Measurements from ENCODE around the gene TANGO2. TPM values are rescaled to one million over a fixed set of nuclear protein-coding genes. Genes with fewer than 3 reads are reported as not detected.

The TANGO2 gene
- total RNA-seq, 2 donors from 2014 or later = 34.3 to 40.1 TPM

DNA sequence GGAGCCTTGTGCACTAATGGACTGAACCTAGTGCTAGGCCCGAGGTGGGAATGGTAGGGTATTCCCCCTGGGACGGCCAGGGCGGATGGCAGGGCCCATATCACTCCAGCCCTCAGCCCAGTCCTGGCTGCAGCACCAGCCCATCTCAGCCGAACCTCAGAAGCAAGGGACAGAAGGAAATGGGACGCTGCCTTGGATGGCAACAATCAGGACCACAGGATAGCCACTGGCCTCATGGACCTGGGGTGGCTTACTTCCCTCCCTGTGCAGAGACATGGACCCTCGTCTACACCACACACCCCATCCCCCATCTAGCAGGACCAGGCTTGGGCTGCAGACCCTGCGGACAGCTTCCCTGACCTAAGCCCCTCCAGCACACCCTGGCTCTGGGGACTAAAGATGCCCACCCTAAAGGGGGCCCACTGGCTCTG lies 28.4 kb upstream of the TANGO2 start:
- no peaks in the 10 kb centered on the region for H3K9me3 ChIP-seq
- intact Hi-C loops (cut with DNase I) = no loop called here
- H3K36me3 ChIP-seq = no peaks in the 10 kb centered on the region
- DNase-seq (ENCODE audit: low spot score) = no peak
- TF ChIP-seq, protein P1, sequence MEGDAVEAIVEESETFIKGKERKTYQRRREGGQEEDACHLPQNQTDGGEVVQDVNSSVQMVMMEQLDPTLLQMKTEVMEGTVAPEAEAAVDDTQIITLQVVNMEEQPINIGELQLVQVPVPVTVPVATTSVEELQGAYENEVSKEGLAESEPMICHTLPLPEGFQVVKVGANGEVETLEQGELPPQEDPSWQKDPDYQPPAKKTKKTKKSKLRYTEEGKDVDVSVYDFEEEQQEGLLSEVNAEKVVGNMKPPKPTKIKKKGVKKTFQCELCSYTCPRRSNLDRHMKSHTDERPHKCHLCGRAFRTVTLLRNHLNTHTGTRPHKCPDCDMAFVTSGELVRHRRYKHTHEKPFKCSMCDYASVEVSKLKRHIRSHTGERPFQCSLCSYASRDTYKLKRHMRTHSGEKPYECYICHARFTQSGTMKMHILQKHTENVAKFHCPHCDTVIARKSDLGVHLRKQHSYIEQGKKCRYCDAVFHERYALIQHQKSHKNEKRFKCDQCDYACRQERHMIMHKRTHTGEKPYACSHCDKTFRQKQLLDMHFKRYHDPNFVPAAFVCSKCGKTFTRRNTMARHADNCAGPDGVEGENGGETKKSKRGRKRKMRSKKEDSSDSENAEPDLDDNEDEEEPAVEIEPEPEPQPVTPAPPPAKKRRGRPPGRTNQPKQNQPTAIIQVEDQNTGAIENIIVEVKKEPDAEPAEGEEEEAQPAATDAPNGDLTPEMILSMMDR (IDR thresholded peaks at IDR 0.05) = no peak
- TF ChIP-seq POLR2AphosphoS5 (IDR thresholded peaks at IDR 0.05) (no peak), POLR2A (IDR thresholded peaks at IDR 0.05) (no peak)
- H3K4me3 ChIP-seq = no peak overlapping the region
- H3K27me3 ChIP-seq (replicated peaks; ENCODE audit: insufficient read depth) = no peaks in the 10 kb centered on the region
- H3K27ac ChIP-seq = no peak overlapping the region
- no peaks in the 10 kb centered on the region for H3K4me1 ChIP-seq (replicated peaks)
- 91% methylated on average over 7 of the region's 7 CpGs for WGBS

- 86% methylated on average over 6 of the region's 6 CpGs for WGBS
- intact Hi-C loops (cut with DNase I) = no loop called here
- TF ChIP-seq POLR2AphosphoS5 (IDR thresholded peaks at IDR 0.05) (no peak), POLR2A (IDR thresholded peaks at IDR 0.05) (no peak)
- TF ChIP-seq, protein P1 (IDR thresholded peaks at IDR 0.05) = no peak
- H3K27me3 ChIP-seq (replicated peaks; ENCODE audit: insufficient read depth) = no peaks in the 10 kb centered on the region
- H3K4me3 ChIP-seq = no peak overlapping the region
- no peak for DNase-seq (ENCODE audit: low spot score)
- no peak overlapping the region for H3K27ac ChIP-seq
- H3K9me3 ChIP-seq = no peaks in the 10 kb centered on the region
- no peaks in the 10 kb centered on the region for H3K4me1 ChIP-seq (replicated peaks)
- no peaks in the 10 kb centered on the region for H3K36me3 ChIP-seq
Measured at GRCh38 chr22:19992921-19993355, 28.0 kb upstream of the TANGO2 start.

- 92% methylated on average over 7 of the region's 7 CpGs for WGBS
- no peaks in the 10 kb centered on the region for H3K36me3 ChIP-seq
- DNase-seq (ENCODE audit: low spot score) = no peak
- no peaks in the 10 kb centered on the region for H3K27me3 ChIP-seq (replicated peaks; ENCODE audit: insufficient read depth)
- no peak overlapping the region for H3K27ac ChIP-seq
- intact Hi-C loops (cut with DNase I) = no loop called here
- H3K4me3 ChIP-seq = no peak overlapping the region
- TF ChIP-seq POLR2AphosphoS5 (IDR thresholded peaks at IDR 0.05) (no peak), POLR2A (IDR thresholded peaks at IDR 0.05) (no peak)
- TF ChIP-seq, protein P1 (IDR thresholded peaks at IDR 0.05) = no peak
- H3K4me1 ChIP-seq (replicated peaks) = no peaks in the 10 kb centered on the region
- no peaks in the 10 kb centered on the region for H3K9me3 ChIP-seq
Measured at GRCh38 chr22:19993926-19994325, 27.0 kb upstream of the TANGO2 start.

GRCh38 chr22:19994851-19995610 lies 25.9 kb upstream of the TANGO2 start:
- no peaks in the 10 kb centered on the region for H3K4me1 ChIP-seq (replicated peaks)
- 89% methylated on average over 12 of the region's 12 CpGs for WGBS
- H3K27ac ChIP-seq = no peak overlapping the region
- no peaks in the 10 kb centered on the region for H3K27me3 ChIP-seq (replicated peaks; ENCODE audit: insufficient read depth)
- TF ChIP-seq, protein P1 (IDR thresholded peaks at IDR 0.05) = no peak
- TF ChIP-seq POLR2A (IDR thresholded peaks at IDR 0.05) (no peak), POLR2AphosphoS5 (IDR thresholded peaks at IDR 0.05) (no peak)
- no peak overlapping the region for H3K4me3 ChIP-seq
- no peak for DNase-seq (ENCODE audit: low spot score)
- intact Hi-C loops (cut with DNase I) = no loop called here
- H3K36me3 ChIP-seq = no peaks in the 10 kb centered on the region
- no peaks in the 10 kb centered on the region for H3K9me3 ChIP-seq
